Measurements from ENCODE around the gene SCN8A.
"Not testable (repeated sequence)": the region's sequence is repeated elsewhere in the genome, so short reads cannot be mapped to it uniquely, and the experiment has no call there.

Gene SCN8A

GRCh38 chr12:51591016-51591901 lies at the start of gene SCN8A:
Gene SCN8A, plus strand, starts transcription at chr12:51591233. Its CDS starts 71,585 bp downstream, at chr12:51662818.
- peak within 1 kb of the TSS; percentile 59; the same call in 1 of the 2 replicates for H3K4me3 ChIP-seq (ENCODE audit: low read length)
- no peak for TF ChIP-seq ZNF274 (IDR thresholded peaks at IDR 0.05; ENCODE audit: low read depth, low read length)

GRCh38 chr12:51546097-51546496 lies 44.9 kb upstream of the SCN8A start:
- no peak overlapping the region for H3K4me3 ChIP-seq (ENCODE audit: low read length)
- no peak for TF ChIP-seq ZNF274 (IDR thresholded peaks at IDR 0.05; ENCODE audit: low read depth, low read length)

- H3K4me3 ChIP-seq (ENCODE audit: low read length) = no peak overlapping the region
- TF ChIP-seq ZNF274 (IDR thresholded peaks at IDR 0.05; ENCODE audit: low read depth, low read length) = no peak
Observed at GRCh38 chr12:51547606-51548005, 43.4 kb upstream of the SCN8A start.

- no peak for TF ChIP-seq ZNF274 (IDR thresholded peaks at IDR 0.05; ENCODE audit: low read depth, low read length)
Observed at GRCh38 chr12:51548241-51548640, 42.8 kb upstream of the SCN8A start.

GRCh38 chr12:51549637-51550036 lies 41.4 kb upstream of the SCN8A start:
- no peak for TF ChIP-seq ZNF274 (IDR thresholded peaks at IDR 0.05; ENCODE audit: low read depth, low read length)
- no peak overlapping the region for H3K4me3 ChIP-seq (ENCODE audit: low read length)

More at GRCh38 chr12:51548241-51548640, 42.8 kb upstream of the SCN8A start:
- H3K4me3 ChIP-seq (ENCODE audit: low read length) = no peak overlapping the region

- H3K4me3 ChIP-seq (ENCODE audit: low read length) = not testable (repeated sequence)
Observed at GRCh38 chr12:51568271-51569032, 22.6 kb upstream of the SCN8A start.

- H3K4me3 ChIP-seq (ENCODE audit: low read length) = no peak overlapping the region
- no peak for TF ChIP-seq ZNF274 (IDR thresholded peaks at IDR 0.05; ENCODE audit: low read depth, low read length)
Observed at GRCh38 chr12:51579321-51579850, 11.6 kb upstream of the SCN8A start.

GRCh38 chr12:51589060-51589459 lies 2.0 kb upstream of the SCN8A start:
- no peak overlapping the region for H3K4me3 ChIP-seq (ENCODE audit: low read length)
- TF ChIP-seq ZNF274 (IDR thresholded peaks at IDR 0.05; ENCODE audit: low read depth, low read length) = no peak

GRCh38 chr12:51589557-51590176 lies 1.4 kb upstream of the SCN8A start:
- TF ChIP-seq ZNF274 (IDR thresholded peaks at IDR 0.05; ENCODE audit: low read depth, low read length) = no peak
- H3K4me3 ChIP-seq (ENCODE audit: low read length) = no peak overlapping the region

- TF ChIP-seq ZNF274 (IDR thresholded peaks at IDR 0.05; ENCODE audit: low read depth, low read length) = no peak
- peak overlapping the region; percentile 34; the same call in 1 of the 2 replicates for H3K4me3 ChIP-seq (ENCODE audit: low read length)
Observed at GRCh38 chr12:51590347-51591015, 552 bp upstream of the SCN8A start.

- H3K4me3 ChIP-seq (ENCODE audit: low read length) = no peak overlapping the region
- TF ChIP-seq ZNF274 (IDR thresholded peaks at IDR 0.05; ENCODE audit: low read depth, low read length) = no peak
Observed at GRCh38 chr12:51592034-51592705, 1.1 kb downstream of the SCN8A start.

GRCh38 chr12:51593021-51593420 lies 2.0 kb downstream of the SCN8A start:
- no peak for TF ChIP-seq ZNF274 (IDR thresholded peaks at IDR 0.05; ENCODE audit: low read depth, low read length)

GRCh38 chr12:51593539-51593938 lies 2.5 kb downstream of the SCN8A start:
- H3K4me3 ChIP-seq (ENCODE audit: low read length) = no peak overlapping the region
- TF ChIP-seq ZNF274 (IDR thresholded peaks at IDR 0.05; ENCODE audit: low read depth, low read length) = no peak

More at GRCh38 chr12:51593021-51593420, 2.0 kb downstream of the SCN8A start:
- H3K4me3 ChIP-seq (ENCODE audit: low read length) = no peak overlapping the region
